HG03135 (cell line): ENCODE results near the gene ASIC2.

Experiments
- ATAC-seq: cut with Tn5 transposase; IDR thresholded peaks from one replicate; pipeline ENCODE4 v1.9.1; 2021; ENCODE audit warnings: mild to moderate bottlenecking, moderate library complexity; ENCODE audit not compliant: unreplicated experiment

ASIC2 gene

DNA sequence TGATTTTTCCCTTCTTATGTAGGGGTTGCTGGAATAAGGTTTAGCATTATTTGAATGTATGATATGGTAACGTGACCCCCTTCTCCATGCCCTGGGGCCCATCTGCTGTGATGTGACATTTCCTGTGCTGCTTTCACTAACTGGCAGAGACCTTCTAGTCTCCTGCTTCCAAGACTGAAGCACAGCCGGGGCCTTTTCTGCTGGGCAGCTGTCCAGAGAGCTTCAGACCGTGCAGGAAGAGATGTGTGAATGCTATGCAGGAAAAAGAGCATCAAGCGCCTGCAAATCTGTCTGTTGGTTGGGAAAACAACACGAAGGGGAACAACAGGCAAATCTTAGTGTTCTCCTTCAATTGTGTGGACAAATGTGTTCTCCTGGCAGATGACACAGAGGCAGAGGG lies 173.0 kb downstream of the ASIC2 start:
- ATAC-seq, result no peak

- no peak for ATAC-seq
Measured at GRCh38 chr17:33118391-33119075, 174.6 kb downstream of the ASIC2 start.

DNA sequence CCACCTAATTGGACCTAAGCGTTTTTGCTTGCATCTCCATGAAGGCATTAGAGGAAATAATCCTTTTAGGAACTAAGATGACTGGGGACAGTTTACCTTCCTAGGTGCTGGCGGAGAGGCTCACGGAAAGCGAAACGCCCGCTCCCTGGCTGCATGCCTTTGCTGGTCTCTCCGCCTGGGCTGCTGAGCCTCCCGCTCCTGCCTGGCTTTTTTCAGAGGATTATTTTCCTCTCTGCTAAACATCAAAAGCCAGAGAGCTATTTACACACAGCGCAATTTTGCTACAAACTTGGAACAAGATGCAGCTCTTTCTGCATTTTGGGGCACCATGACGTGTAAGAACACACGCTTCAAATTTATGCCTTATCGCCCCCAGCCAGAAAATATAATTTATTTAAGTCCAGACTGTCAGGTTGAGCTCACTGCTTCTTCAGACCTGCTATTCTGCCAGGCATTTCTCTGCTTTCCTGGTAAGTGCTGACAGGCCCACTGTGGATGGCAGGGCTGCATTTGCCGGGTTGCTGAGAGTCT lies 177.0 kb downstream of the ASIC2 start:
- ATAC-seq, result no peak

DNA sequence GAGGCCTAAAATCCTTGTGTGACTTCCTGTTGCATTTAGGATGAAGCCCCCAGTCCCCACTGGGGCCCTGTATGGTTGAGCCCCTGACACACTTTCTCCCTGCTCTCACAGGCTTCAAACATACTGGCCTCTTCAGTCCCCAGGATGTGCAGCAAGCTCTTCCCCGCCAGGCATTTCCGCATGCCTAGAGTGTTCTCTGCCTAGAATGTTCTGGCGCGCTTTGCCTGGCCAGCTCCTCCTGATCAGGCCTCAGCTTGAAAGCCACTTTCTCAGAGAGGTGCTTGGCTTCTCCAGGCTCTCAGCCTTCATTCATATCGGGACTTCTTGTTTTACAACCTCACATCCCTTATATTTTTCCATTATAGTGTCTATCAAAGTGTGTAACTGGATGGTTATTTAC lies 177.7 kb downstream of the ASIC2 start:
- no peak for ATAC-seq

- no peak for ATAC-seq
Measured at GRCh38 chr17:33113991-33114370, 179.1 kb downstream of the ASIC2 start.

DNA sequence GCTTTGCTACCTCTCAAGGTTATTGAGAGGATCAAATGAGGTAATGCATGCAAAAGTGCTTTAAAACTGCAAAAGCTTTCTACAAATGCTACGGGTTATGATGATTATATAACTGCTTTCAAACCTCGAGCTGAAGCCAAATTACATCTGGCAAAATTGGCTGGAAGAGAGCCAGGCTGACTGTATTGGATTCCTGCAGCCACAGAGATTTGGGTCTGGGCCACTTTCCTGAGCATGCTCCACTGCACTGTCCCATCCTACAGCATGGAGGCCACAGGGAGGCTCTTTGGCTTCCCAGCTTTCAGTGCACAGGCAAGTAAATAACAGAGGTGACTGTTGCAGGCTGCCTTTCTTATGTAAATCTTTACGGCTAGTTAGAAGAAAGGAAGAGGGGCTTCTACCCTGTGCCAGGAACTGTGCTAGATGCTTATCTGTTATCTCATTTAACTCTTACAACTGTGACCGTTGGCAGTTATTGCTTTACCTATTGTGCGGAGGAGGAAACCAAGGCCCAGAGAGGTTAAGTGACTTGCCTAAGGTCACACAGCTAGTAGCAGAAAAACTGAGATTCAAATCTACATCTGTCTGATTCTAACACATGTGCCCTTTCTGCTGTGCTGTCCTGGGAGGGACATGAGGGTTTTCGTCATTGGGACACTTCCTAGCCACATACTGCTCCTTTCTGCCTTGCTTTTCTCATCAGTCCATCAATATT lies 179.7 kb downstream of the ASIC2 start:
- no peak for ATAC-seq

DNA sequence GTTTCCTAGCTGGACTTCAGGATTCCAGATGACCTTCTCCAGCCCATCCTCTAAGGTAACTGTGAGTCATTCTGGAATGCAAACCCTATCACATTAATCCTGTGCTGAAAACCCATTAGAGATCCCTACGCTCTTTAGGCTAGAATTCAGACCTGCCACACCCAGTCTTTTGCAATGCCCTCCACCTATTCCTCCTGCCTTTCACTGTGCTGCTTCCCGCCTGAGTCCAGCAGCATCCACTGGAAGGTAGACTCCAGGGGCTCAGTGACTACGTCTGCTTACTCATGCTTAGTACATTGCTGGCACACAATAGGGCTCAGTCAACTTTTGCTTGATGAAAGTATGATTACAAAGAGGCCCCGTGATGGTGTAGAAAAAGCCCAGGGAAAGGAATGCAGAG lies 180.3 kb downstream of the ASIC2 start:
- no peak for ATAC-seq

- ATAC-seq, result no peak
Measured at GRCh38 chr17:33109336-33110072, 183.6 kb downstream of the ASIC2 start.

- ATAC-seq, result no peak
Measured at GRCh38 chr17:33106525-33107165, 186.4 kb downstream of the ASIC2 start.

GRCh38 chr17:33105911-33106310 lies 187.2 kb downstream of the ASIC2 start:
- ATAC-seq, result no peak

DNA sequence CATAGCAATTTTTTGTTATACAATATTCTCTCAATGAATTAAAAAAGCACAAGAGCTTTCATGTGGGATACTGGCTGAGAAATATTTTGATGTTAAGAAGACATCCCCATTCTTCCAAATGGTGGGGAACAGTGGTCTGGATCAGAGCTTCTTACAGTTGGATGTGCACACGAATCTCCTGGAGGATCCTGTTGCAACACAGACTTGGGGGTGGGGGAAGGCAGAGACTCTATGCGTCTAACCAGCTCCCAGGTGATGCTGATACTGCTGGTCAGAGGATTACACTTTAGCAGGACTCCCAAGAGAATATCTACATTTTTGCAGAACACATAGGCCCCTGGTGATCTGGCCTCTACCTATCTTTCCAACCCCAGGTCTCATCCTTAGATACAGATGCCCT lies 193.2 kb downstream of the ASIC2 start:
- no peak for ATAC-seq

- no peak for ATAC-seq
Measured at GRCh38 chr17:33099252-33099651, 193.8 kb downstream of the ASIC2 start.

DNA sequence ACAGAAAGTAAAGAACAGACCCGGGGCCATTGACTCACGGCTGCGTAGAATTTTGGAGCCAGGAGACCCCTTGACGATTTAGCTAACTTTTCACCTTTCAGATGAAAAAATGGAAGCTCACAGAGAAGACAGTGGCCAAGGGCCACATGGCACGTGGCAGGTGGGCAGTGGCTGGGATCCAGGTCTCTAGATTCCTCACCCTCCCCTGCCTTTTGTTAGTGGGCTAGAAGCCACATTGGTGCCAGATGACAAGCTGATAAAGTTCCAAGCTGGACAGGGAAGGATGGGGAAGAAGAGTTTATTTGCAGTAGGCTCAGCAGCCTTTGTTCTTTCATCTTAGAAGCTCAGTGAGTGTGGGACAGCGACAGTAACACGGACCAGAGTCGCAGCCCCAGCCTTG lies 195.7 kb downstream of the ASIC2 start:
- ATAC-seq, result no peak

- ATAC-seq, result no peak
Measured at GRCh38 chr17:33096161-33096560, 196.9 kb downstream of the ASIC2 start.

GRCh38 chr17:33091271-33091670 lies 201.8 kb downstream of the ASIC2 start:
- ATAC-seq, result no peak

DNA sequence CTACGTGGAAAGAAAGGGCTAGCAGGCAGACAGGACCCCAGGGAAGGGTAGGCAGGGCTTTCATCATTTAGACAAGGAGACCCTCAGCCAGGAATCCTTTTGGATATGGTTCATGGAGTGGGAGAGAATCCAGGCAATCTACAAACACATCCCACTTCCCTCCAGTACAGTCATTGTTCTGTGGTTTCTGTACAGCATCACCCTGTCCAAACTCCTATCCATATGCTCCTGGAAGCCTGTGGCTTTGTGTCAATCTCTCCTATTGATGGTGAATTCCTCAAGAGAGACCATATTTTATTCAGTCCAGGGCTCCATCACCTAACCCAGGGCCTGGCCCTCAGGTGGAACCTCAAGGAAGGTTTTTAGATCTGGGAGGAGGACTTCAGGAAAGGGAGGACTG lies 202.3 kb downstream of the ASIC2 start:
- no peak for ATAC-seq

GRCh38 chr17:33086878-33087277 lies 206.2 kb downstream of the ASIC2 start:
- no peak for ATAC-seq

GRCh38 chr17:33086041-33086440 lies 207.1 kb downstream of the ASIC2 start:
- no peak for ATAC-seq

DNA sequence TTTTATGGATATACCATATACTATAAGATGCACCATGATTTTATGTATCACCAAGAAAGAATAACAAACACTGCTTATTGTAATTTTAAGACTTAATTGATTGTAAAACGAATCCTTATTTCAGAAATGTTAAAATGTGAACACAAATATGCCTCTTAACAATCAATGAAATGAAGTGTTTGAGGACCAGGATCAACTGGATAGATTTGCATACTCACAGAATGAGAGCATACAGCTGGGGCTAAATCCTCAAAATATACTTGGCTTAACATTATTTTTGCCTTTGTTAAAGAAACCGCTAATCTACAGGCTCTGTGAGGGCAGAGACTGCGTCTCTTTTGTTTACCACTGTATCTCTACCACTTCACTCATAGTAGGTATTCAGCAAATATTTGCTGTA lies 207.8 kb downstream of the ASIC2 start:
- no peak for ATAC-seq

DNA sequence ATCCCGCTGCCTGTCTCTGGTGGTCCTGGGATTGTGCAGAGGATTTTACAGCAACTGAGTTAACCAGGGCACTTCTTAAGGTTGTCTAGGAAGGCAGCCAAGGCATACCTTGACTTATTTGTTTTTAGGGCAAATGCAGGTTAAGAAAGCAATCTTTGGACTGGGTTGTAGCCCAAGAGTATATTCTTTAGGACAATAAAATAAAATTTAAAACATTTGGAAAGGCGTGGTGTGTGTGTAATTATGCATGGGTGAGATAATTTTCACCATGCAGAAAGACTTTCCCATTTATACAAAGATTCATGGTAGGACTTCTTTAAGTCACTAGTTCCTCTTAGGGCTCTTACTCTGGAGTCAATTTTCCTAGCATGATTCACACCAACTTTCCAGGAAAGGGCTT lies 208.3 kb downstream of the ASIC2 start:
- ATAC-seq, result no peak

GRCh38 chr17:33082529-33083173 lies 210.4 kb downstream of the ASIC2 start:
- ATAC-seq, result no peak
